ENCODE measurements around the gene EEIG2.
A peak's percentile ranks its signal among the peaks of the same experiment; 100 is the strongest.
"Not testable (repeated sequence)": the region's sequence is repeated elsewhere in the genome, so short reads cannot be mapped to it uniquely, and the experiment has no call there.

The EEIG2 gene

GRCh38 chr1:108547493-108547892 lies 12.4 kb upstream of the EEIG2 start:
- not testable (repeated sequence) for DNase-seq (ENCODE audit: low spot score)

GRCh38 chr1:108551137-108551862 lies 8.6 kb upstream of the EEIG2 start:
- no peak for DNase-seq (ENCODE audit: low spot score)

- DNase-seq (ENCODE audit: low spot score): no peak
Observed at GRCh38 chr1:108553905-108554304, 6.0 kb upstream of the EEIG2 start.

GRCh38 chr1:108554682-108555427 lies 5.0 kb upstream of the EEIG2 start:
- no peak for DNase-seq (ENCODE audit: low spot score)

DNA sequence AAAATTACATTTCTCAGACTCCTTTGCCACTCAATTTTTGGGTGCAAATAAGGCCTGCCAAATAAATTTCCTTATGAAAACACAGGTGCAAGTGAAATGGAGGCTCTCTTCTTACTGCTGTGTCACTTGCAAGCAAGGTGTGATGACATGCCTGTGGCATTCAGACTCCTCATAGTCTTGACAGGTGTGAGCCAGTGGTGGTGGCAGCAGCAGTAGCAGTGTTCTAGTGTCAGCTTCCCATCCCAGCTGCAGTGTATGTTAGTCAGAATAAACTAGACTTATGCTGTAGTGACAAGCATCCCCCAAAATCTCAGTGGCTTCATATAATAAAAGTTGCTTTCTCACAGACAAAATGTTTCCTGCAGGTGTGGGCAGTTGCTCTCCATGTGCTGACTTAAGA lies 3.8 kb upstream of the EEIG2 start:
- no peak for DNase-seq (ENCODE audit: low spot score)

DNA sequence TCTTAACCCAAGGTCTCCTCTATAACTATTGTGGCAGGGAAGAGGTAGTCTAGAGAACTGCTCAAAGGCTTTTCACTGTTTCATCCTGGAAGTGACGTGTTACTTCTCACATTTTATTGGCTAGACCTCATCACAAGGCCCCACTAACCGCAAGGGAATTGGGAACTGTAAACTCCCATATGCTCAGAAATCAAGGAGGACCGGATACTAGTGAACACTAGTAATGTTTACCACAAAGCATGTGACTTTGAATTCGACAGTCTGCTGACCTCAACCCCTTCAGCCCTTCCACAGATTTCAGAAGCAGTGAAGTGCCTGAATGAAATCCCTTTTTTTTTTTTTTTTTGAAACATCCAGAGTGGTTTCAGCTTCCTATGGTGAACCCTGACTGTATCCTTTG lies 3.4 kb upstream of the EEIG2 start:
- no peak for DNase-seq (ENCODE audit: low spot score)

- DNase-seq (ENCODE audit: low spot score): no peak
Observed at GRCh38 chr1:108557296-108557695, 2.6 kb upstream of the EEIG2 start.

DNA sequence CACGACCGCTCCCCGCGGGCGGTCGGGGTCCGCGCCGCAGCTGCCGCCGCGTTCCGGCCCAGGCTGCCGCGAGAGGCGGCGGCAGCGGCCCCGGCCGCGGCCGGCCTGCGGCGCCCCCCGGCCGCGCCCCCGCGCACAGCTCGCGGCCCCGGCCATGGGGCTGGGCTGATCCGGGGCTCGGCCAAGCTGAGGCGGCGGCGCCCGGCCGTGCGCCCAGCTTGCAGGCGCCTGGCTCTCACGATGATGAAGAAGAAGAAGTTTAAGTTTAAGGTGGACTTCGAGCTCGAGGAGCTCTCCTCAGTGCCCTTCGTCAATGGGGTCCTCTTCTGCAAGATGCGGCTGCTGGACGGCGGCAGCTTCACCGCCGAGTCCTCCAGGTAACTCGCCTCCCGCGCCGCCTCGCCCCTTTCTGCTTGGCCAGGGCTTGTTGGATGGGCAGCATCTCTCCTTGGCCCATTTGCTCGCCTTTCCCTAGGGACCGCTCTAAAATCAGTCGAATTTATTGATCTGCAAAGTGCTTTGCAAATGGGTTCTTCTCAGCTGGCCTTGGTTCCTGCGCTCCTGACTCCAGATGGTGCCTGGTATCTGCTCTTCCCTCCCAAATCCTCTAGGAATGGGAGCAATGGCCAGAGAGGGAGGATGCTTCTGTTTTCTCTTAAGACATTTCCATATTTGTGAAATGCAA lies 431 bp downstream of the EEIG2 start:
- DNase-seq (ENCODE audit: low spot score): peak; percentile 16

GRCh38 chr1:108560874-108561459 lies 1.1 kb downstream of the EEIG2 start:
- peak; percentile 69 for DNase-seq (ENCODE audit: low spot score)

- peak; percentile 85 for DNase-seq (ENCODE audit: low spot score)
Observed at GRCh38 chr1:108561689-108562326, 1.9 kb downstream of the EEIG2 start.

DNA sequence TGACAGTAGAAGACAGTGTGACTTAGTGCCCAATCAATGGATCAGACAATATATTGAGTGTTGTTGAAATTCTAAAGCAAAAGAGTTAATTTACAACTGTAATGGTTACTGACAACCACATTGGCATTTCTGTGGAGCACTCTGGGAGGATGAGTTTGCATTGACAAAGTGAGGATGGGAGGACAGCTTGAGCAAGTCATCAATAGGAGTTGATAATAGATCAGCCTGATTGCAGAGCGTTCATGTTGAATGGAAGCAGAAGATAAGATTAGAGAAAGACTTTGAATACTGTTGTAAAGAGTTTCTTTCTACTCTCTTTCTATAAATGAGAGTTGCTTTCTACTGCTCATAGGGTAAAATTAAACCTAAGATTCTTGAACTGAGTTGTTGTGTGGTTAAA lies 3.9 kb downstream of the EEIG2 start:
- DNase-seq (ENCODE audit: low spot score): no peak

DNA sequence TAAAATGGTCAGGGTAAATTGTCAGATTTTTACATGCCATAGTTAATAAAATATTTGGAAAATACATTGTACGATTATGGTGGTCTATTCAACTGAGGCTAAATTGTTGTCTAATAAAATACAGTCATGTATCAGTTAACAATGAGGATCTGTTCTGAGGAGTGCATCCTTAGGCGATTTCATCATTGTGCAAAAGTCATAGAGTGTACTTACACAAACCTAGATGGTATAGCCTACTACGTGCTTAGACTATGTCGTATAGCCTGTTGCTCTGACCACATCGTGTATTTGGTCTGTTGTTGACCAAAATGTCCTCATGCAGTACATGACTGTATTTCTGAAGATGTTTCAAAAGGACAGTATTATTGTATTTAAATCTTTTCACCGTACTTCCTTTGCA lies 5.2 kb downstream of the EEIG2 start:
- DNase-seq (ENCODE audit: low spot score): no peak

DNA sequence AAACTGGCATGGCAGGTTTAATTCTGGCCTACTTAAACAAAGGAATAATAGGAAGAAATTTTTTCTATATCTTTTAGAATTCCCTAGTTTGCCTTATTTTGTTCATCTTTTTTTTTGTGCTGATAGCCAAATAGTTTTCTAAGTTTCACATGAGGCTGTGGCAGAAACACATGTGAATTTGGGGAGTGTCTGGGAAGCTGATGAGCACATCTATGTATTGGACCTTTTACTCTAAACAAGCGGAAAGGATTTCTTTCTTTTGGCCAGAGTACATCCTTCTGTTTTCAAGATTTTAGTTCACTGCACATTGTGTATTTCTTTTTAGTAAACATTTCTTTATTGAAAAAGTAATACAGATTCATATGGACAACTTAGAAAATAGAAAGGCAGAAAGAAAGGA lies 5.6 kb downstream of the EEIG2 start:
- no peak for DNase-seq (ENCODE audit: low spot score)

GRCh38 chr1:108568589-108568988 lies 8.7 kb downstream of the EEIG2 start:
- no peak for DNase-seq (ENCODE audit: low spot score)

DNA sequence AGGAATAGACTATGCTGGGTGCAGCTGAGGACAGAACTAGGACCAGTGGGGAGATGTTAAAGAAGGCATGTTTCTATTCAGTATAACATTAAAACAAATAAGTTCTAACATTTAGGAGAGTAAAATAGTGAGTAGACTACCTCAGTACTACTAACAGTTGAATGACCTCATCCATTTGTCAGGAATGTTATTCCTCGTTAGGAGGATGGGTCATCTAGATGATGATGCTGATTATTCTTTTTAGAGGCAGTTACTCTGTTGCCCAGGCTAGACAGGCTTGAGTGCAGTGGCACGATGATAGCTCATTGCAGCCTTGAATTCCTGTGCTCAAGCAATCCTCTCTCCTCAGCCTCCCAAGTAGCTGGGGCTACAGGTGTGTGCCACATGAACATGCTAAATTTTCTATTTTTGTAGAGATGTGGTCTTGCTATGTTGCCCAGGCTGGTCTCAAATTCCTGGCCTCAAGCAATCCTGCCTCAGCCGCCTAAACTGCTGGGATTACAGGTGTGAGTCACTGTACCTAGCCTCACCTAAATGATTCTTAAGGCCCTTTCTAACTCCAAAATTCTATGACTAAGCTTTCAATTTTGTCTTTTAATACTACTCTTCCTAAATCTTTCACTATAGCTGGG lies 9.3 kb downstream of the EEIG2 start:
- no peak for DNase-seq (ENCODE audit: low spot score)

DNA sequence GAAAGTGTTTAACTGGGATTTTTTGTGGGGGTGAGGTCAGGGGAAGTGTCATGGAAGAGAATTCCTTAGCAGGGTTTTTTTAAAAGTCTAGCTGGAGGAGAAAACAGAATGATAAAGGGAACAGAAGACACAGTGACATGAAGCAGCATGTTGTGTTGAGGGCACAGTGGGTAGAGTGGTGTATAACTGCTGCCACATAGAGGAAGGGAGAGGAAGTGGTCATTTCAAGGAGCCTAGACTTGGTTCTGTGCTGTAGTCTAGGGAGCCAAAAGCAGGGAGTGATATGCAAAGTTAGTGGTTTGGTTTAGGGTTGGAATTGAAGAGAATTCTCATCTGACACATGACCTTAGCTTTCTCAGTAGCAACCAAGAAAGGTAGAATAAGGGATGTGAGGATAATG lies 10.2 kb downstream of the EEIG2 start:
- peak; percentile 15 for DNase-seq (ENCODE audit: low spot score)

GRCh38 chr1:108570998-108571401 lies 11.1 kb downstream of the EEIG2 start:
- no peak for DNase-seq (ENCODE audit: low spot score)

DNA sequence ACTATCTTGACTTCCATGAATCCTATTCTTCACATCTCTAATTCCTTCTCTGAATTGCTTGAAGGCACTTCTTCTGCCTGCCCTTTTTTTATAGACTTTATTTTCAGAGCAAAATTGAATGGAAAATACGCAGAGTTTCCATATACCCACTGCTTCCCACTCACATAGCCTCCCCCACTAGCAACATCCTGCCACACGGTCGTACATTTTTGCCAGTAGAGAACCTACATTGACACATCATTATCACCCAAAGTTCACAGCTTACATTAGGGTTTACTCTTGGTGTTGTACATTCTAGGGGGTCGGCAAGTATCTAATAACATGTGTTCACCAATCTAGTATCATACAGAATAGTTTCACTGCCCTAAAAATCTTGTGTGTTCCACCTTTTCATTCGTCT lies 12.3 kb downstream of the EEIG2 start:
- DNase-seq (ENCODE audit: low spot score): no peak

DNA sequence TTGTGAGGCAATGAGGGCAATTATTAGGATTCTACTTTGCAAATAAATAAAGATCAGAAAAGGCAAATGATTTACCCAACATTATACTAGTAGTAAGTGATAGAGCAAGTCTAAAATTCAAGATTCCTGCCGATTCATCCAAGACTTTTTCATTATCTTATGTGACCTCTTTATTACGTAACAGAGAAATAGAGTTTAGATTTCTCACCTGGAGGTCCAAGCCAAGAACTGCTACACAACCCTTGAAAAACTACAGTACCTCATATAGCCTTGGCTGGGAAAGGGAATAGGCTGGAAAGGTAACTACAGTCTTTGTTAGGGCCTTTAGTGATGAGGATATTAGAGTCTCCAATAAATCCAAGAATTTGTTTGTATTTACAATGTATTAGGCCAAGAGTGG lies 13.3 kb downstream of the EEIG2 start:
- DNase-seq (ENCODE audit: low spot score): no peak

GRCh38 chr1:108574008-108574407 lies 14.1 kb downstream of the EEIG2 start:
- DNase-seq (ENCODE audit: low spot score): no peak

DNA sequence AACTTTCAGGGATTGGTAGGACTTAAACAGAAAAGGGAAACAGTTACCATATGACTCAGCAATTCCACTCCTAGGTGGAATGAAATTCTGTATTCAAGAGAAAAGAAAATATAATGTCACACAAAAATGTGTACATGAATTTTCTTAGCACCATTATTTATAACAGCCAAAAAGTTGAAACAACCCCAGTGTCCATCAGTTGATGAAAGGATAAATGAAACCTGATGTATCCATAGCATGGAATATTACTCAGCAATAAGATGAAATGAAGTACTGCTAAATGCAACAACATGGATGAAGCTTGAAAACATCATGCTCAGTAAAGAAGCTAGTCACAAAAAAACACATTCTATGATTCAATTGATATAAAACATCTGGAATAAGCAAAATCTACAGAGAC lies 15.5 kb downstream of the EEIG2 start:
- DNase-seq (ENCODE audit: low spot score): no peak
